ENCODE data around the gene BCKDHB. TPM values are rescaled to one million over a fixed set of nuclear protein-coding genes. Genes with fewer than 3 reads are reported as not detected.

BCKDHB gene
- total RNA-seq, 1 donor from 2014 or later: 16.2 TPM

DNA sequence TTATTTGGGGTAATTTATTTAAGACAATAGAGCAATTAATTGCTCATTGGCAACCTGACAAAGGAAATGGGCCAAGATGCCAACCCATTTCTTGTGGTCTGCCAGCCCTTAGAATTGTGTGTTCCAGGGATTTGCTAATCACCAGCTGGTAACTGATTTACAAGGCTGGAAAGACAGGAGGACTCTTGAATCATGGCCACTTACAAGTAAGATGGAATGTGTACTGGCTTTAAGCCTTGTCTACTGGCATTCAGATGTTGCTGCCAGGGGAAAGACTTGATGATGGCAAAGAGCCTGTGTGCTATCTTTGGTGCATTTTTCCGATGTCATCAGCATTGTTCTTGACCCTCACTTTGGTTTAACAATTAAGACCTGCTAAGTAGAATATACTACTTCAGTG, 91.0 kb downstream of the BCKDHB start:
- Histone ChIP-seq H3K4me1 (peaks cover 7% of the 10 kb centered on the region), H3K4me3 (no peak overlapping the region), H3K36me3 (no peaks in the 10 kb centered on the region), H3K9me3 (no peaks in the 10 kb centered on the region), H3K27me3 (no peaks in the 10 kb centered on the region), H3K27ac (no peak overlapping the region)
- no peak for TF ChIP-seq POLR2A (IDR thresholded peaks at IDR 0.05)
- TF ChIP-seq, protein P1, sequence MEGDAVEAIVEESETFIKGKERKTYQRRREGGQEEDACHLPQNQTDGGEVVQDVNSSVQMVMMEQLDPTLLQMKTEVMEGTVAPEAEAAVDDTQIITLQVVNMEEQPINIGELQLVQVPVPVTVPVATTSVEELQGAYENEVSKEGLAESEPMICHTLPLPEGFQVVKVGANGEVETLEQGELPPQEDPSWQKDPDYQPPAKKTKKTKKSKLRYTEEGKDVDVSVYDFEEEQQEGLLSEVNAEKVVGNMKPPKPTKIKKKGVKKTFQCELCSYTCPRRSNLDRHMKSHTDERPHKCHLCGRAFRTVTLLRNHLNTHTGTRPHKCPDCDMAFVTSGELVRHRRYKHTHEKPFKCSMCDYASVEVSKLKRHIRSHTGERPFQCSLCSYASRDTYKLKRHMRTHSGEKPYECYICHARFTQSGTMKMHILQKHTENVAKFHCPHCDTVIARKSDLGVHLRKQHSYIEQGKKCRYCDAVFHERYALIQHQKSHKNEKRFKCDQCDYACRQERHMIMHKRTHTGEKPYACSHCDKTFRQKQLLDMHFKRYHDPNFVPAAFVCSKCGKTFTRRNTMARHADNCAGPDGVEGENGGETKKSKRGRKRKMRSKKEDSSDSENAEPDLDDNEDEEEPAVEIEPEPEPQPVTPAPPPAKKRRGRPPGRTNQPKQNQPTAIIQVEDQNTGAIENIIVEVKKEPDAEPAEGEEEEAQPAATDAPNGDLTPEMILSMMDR (IDR thresholded peaks at IDR 0.05): no peak
- no peak for TF ChIP-seq POLR2AphosphoS5 (IDR thresholded peaks at IDR 0.05; ENCODE audit: insufficient read depth in 1 of 2, low read depth in 1 of 2)
- no peak for DNase-seq (ENCODE audit: extremely low spot score in 2 of 2)
- intact Hi-C loops (cut with DNase I): no loop called here

DNA sequence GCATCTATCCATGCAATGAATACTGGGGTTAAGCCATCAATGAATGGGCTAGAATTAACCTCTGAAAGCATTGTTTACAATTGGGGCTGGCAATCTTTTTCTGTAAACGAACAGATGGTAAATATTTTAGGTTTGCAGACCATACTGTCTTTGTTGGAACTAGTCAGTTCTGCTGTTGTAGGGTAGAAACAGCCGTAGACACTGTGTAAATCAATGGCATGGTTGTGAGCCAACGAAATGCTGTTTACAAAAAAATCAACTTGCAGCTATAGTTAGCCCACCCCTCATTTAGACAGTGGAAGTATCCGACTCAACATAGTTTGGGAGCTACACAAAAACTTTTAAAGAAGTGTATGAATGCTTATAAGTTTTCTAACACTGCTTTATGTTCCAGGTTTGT, 91.5 kb downstream of the BCKDHB start:
- Histone ChIP-seq H3K27ac (no peak overlapping the region), H3K27me3 (no peaks in the 10 kb centered on the region), H3K36me3 (no peaks in the 10 kb centered on the region), H3K9me3 (no peaks in the 10 kb centered on the region), H3K4me1 (peaks cover 7% of the 10 kb centered on the region), H3K4me3 (no peak overlapping the region)
- intact Hi-C loops (cut with DNase I): no loop called here
- DNase-seq (ENCODE audit: extremely low spot score in 2 of 2): no peak
- no peak for TF ChIP-seq POLR2A (IDR thresholded peaks at IDR 0.05)

DNA sequence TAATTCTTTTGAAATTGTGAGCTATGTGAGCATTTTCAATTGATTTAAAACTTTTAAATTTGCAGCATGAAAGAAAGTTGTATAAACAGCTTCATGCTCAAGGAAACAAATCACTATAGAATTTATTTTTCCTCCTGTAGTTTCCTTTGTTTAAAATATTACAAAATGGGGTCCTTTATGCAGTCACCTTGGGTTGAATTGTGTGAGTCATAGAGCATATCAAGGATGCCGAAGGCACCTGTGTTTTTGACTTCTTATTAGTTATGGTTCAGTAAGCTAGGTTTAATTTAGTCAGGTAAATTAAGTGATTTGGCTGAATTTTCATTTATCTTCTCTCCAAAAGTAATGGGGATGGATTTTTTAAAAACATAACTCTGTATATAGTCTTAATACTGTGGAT, 96.8 kb downstream of the BCKDHB start:
- Histone ChIP-seq H3K36me3 (no peaks in the 10 kb centered on the region), H3K27ac (no peak overlapping the region), H3K9me3 (no peaks in the 10 kb centered on the region), H3K27me3 (no peaks in the 10 kb centered on the region), H3K4me1 (no peaks in the 10 kb centered on the region), H3K4me3 (no peak overlapping the region)
- no peak for TF ChIP-seq POLR2A (IDR thresholded peaks at IDR 0.05)
- TF ChIP-seq POLR2AphosphoS5 (IDR thresholded peaks at IDR 0.05; ENCODE audit: insufficient read depth in 1 of 2, low read depth in 1 of 2): no peak
- TF ChIP-seq, protein P1 (IDR thresholded peaks at IDR 0.05): no peak
- intact Hi-C loops (cut with DNase I): no loop called here
- DNase-seq (ENCODE audit: extremely low spot score in 2 of 2): no peak

DNA sequence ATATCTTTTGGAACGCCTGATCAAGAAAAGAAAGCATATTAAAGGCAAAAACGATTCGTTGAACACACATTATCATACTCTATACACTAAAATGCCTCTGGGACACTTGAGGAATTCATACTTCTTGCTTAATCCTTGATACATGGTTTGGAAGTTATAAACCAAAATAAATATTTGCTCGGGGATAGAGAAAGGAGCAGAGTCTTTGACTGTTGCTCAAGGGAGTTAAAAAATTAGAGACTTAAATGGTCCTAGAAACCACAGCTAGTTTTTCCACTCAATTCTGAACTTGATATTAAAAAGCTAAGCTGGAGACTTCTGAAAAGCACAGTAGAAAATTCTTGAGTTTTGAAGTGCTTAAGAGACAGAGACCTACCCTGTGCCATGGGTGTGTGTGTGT, 98.9 kb downstream of the BCKDHB start:
- intact Hi-C loops (cut with DNase I): no loop called here

DNA sequence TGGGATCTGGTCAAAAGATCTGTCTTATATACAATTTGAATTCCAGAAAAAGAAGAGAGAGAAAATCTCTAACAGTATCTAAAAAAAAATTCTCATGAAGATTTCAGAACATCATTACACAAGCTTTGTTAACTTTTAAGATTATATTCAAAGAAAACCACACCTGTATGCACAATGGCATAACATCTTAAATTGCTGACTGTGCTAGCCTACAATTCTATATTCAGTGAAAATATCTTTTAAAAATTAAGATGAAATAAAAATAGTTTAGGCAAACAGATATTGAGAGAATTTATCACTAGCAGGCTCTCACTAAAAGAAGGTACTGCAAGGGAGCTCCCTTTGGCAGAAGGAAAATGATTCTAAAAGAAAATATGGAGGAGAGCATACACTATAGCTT, 100.3 kb downstream of the BCKDHB start:
- H3K36me3 ChIP-seq: no peaks in the 10 kb centered on the region
- H3K4me1 ChIP-seq: no peaks in the 10 kb centered on the region
- H3K27ac ChIP-seq: no peak overlapping the region
- H3K9me3 ChIP-seq: no peaks in the 10 kb centered on the region
- DNase-seq (ENCODE audit: extremely low spot score in 2 of 2): no peak
- TF ChIP-seq, protein P1 (IDR thresholded peaks at IDR 0.05): no peak
- TF ChIP-seq POLR2AphosphoS5 (IDR thresholded peaks at IDR 0.05; ENCODE audit: insufficient read depth in 1 of 2, low read depth in 1 of 2): no peak
- TF ChIP-seq POLR2A (IDR thresholded peaks at IDR 0.05): no peak
- no peak overlapping the region for H3K4me3 ChIP-seq
- intact Hi-C loops (cut with DNase I): no loop called here
- H3K27me3 ChIP-seq: no peaks in the 10 kb centered on the region

More for the DNA sequence above, 98.9 kb downstream of the BCKDHB start:
- Histone ChIP-seq H3K4me3 (no peak overlapping the region), H3K9me3 (no peaks in the 10 kb centered on the region), H3K36me3 (no peaks in the 10 kb centered on the region), H3K4me1 (no peaks in the 10 kb centered on the region), H3K27ac (no peak overlapping the region), H3K27me3 (no peaks in the 10 kb centered on the region)
- TF ChIP-seq POLR2A (IDR thresholded peaks at IDR 0.05) (no peak), POLR2AphosphoS5 (IDR thresholded peaks at IDR 0.05; ENCODE audit: insufficient read depth in 1 of 2, low read depth in 1 of 2) (no peak)
- TF ChIP-seq, protein P1 (IDR thresholded peaks at IDR 0.05): no peak
- no peak for DNase-seq (ENCODE audit: extremely low spot score in 2 of 2)

DNA sequence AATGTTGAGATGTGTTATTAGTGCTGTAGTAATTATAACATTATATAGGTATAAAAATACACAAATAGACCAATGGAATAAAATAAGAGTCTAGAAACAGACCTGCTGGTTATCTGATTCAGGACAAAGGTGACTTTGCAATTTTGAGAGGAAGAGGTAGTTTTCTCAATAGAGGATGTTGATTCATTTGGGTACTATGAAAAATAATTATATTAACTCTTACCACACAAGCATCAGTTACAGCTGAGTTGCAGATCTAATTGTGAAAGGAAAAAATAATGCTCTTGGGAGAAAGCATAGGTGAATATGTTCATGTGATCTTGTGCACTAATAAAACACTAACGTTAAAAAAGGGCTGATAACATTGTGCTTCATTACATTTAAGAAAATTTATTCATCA, 103.0 kb downstream of the BCKDHB start:
- no peaks in the 10 kb centered on the region for H3K36me3 ChIP-seq
- no peaks in the 10 kb centered on the region for H3K9me3 ChIP-seq
- intact Hi-C loops (cut with DNase I): no loop called here
- DNase-seq (ENCODE audit: extremely low spot score in 2 of 2): no peak
- H3K27ac ChIP-seq: no peak overlapping the region
- TF ChIP-seq POLR2A (IDR thresholded peaks at IDR 0.05): no peak
- TF ChIP-seq, protein P1 (IDR thresholded peaks at IDR 0.05): no peak
- TF ChIP-seq POLR2AphosphoS5 (IDR thresholded peaks at IDR 0.05; ENCODE audit: insufficient read depth in 1 of 2, low read depth in 1 of 2): no peak
- H3K4me3 ChIP-seq: no peak overlapping the region
- no peaks in the 10 kb centered on the region for H3K4me1 ChIP-seq
- H3K27me3 ChIP-seq: no peaks in the 10 kb centered on the region

Data from vagina (tissue), 2 donors.